NAMALWA (cell line): ENCODE data around the gene HLA-DPA1.
"Not testable (repeated sequence)": the region's sequence is repeated elsewhere in the genome, so short reads cannot be mapped to it uniquely, and the experiment has no call there.

Experiments used
- DNase-seq: peaks from one replicate; pipeline ENCODE4 v3.0.0-alpha.2; 2015; ENCODE audit warnings: low spot score

The HLA-DPA1 gene

GRCh38 chr6:33064723-33065122 lies 8.7 kb downstream of the HLA-DPA1 start:
- no peak for DNase-seq

- not testable (repeated sequence) for DNase-seq
These were observed 10.0 kb downstream of the HLA-DPA1 start for GRCh38 chr6:33063435-33063834.

GRCh38 chr6:33061987-33062386 lies 11.5 kb downstream of the HLA-DPA1 start:
- peak; percentile 97 for DNase-seq

- no peak for DNase-seq
These were observed 16.0 kb downstream of the HLA-DPA1 start for GRCh38 chr6:33057222-33058150.

GRCh38 chr6:33053230-33053629 lies 20.2 kb downstream of the HLA-DPA1 start:
- no peak for DNase-seq

GRCh38 chr6:33052627-33053026 lies 20.8 kb downstream of the HLA-DPA1 start:
- no peak for DNase-seq

GRCh38 chr6:33050014-33050810 lies 23.2 kb downstream of the HLA-DPA1 start:
- DNase-seq, result no peak

- DNase-seq, result peak; percentile 45
These were observed 24.0 kb downstream of the HLA-DPA1 start for GRCh38 chr6:33049323-33050013.

- no peak for DNase-seq
These were observed 33.3 kb downstream of the HLA-DPA1 start for GRCh38 chr6:33040157-33040556.

- no peak for DNase-seq
These were observed 36.9 kb downstream of the HLA-DPA1 start for GRCh38 chr6:33036535-33036934.

GRCh38 chr6:33034554-33034953 lies 38.9 kb downstream of the HLA-DPA1 start:
- DNase-seq, result no peak

GRCh38 chr6:33030245-33030644 lies 43.2 kb downstream of the HLA-DPA1 start:
- no peak for DNase-seq

GRCh38 chr6:33029328-33030184 lies 43.9 kb downstream of the HLA-DPA1 start:
- DNase-seq, result peak; percentile 74

- DNase-seq, result peak; percentile 20
These were observed 45.1 kb downstream of the HLA-DPA1 start for GRCh38 chr6:33028220-33028849.

GRCh38 chr6:33024521-33024920 lies 48.9 kb downstream of the HLA-DPA1 start:
- DNase-seq, result no peak

GRCh38 chr6:33023536-33023935 lies 49.9 kb downstream of the HLA-DPA1 start:
- DNase-seq, result no peak

GRCh38 chr6:33021917-33022316 lies 51.5 kb downstream of the HLA-DPA1 start:
- DNase-seq, result no peak

GRCh38 chr6:33019372-33019771 lies 54.1 kb downstream of the HLA-DPA1 start:
- no peak for DNase-seq

- peak; percentile 84 for DNase-seq
These were observed 54.5 kb downstream of the HLA-DPA1 start for GRCh38 chr6:33018904-33019303.

GRCh38 chr6:33018418-33018817 lies 55.0 kb downstream of the HLA-DPA1 start:
- DNase-seq, result no peak
